BE2C (cell line): Measurements from ENCODE around the gene CD52. TPM values are rescaled to one million over a fixed set of nuclear protein-coding genes. Genes with fewer than 3 reads are reported as not detected.

Experiments used
- DNase-seq: peaks from one replicate; pipeline ENCODE4 v3.0.0-alpha.2; 2020
- H3K27me3 ChIP-seq: fragments of 250-450 bp; sonication (Bioruptor Pico); 2 replicates; pipeline ENCODE4 v1.5.1; 2020; ENCODE audit warnings: mild to moderate bottlenecking
- H3K36me3 ChIP-seq: fragments of 250-450 bp; sonication (Bioruptor Pico); 2 replicates; pipeline ENCODE4 v1.5.1; 2020; ENCODE audit warnings: mild to moderate bottlenecking
- H3K4me1 ChIP-seq: fragments of 250-450 bp; sonication (Bioruptor Pico); 2 replicates; pipeline ENCODE4 v1.5.1; 2020
- H3K4me3 ChIP-seq: 2 replicates; pipeline ENCODE4 v1.5.1; 2011; ENCODE audit warnings: low read depth, low read length
- H3K9me3 ChIP-seq: fragments of 250-450 bp; sonication (Bioruptor Pico); 2 replicates; pipeline ENCODE4 v1.5.1; 2020
- CTCF ChIP-seq: IDR thresholded peaks from 2 replicates; pipeline ENCODE4 v1.5.1; 2012; ENCODE audit warnings: mild to moderate bottlenecking, low read depth, low read length
- polyA plus RNA-seq: library from polyadenylated mRNA; unstranded; fragments of >200 nt; gene quantifications from one replicate; pipeline ENCODE4 v1.2.1, GENCODE V29; 2012; ENCODE audit warnings: low read depth, missing spikeins; ENCODE audit not compliant: insufficient read length, insufficient read depth

CD52 gene
- not detected for polyA plus RNA-seq

GRCh38 chr1:26317612-26318337 lies at the start of gene CD52:
TSS of gene CD52 (plus strand) at chr1:26317958. CDS start at chr1:26318018, 60 bp downstream.
- no peak for DNase-seq
- Histone ChIP-seq H3K27me3 (0 out of 2 replicates have a peak, but pooled peaks cover 3% of the 10 kb centered on the region), H3K4me1 (no peaks in the 10 kb centered on the region), H3K4me3 (no peak within 1 kb of the TSS), H3K9me3 (no peaks in the 10 kb centered on the region), H3K36me3 (no peaks in the 10 kb centered on the region)
- no peak for TF ChIP-seq CTCF

GRCh38 chr1:26268290-26269197 lies 49.2 kb upstream of the CD52 start:
- no peak for TF ChIP-seq CTCF
- peaks cover 5% of the 10 kb centered on the region; the same call in 1 of the 2 replicates for H3K36me3 ChIP-seq
- H3K4me3 ChIP-seq: no peak overlapping the region
- no peaks in the 10 kb centered on the region for H3K4me1 ChIP-seq
- no peak for DNase-seq
- no peaks in the 10 kb centered on the region for H3K27me3 ChIP-seq
- H3K9me3 ChIP-seq: no peaks in the 10 kb centered on the region

GRCh38 chr1:26269198-26269550 lies 48.6 kb upstream of the CD52 start:
- Histone ChIP-seq H3K27me3 (no peaks in the 10 kb centered on the region), H3K9me3 (no peaks in the 10 kb centered on the region), H3K4me1 (no peaks in the 10 kb centered on the region), H3K36me3 (peaks cover 5% of the 10 kb centered on the region; the same call in 1 of the 2 replicates), H3K4me3 (no peak overlapping the region)
- DNase-seq: no peak
- TF ChIP-seq CTCF: no peak

GRCh38 chr1:26274801-26275425 lies 42.8 kb upstream of the CD52 start:
- Histone ChIP-seq H3K36me3 (peaks cover 15% of the 10 kb centered on the region), H3K4me1 (peaks cover 11% of the 10 kb centered on the region), H3K9me3 (no peaks in the 10 kb centered on the region), H3K27me3 (no peaks in the 10 kb centered on the region), H3K4me3 (no peak overlapping the region)
- DNase-seq: no peak
- no peak for TF ChIP-seq CTCF

- peak; percentile 68 for DNase-seq
- peaks cover 11% of the 10 kb centered on the region for H3K4me1 ChIP-seq
- TF ChIP-seq CTCF: peak; percentile 68
- H3K36me3 ChIP-seq: peaks cover 15% of the 10 kb centered on the region
- no peaks in the 10 kb centered on the region for H3K27me3 ChIP-seq
- no peaks in the 10 kb centered on the region for H3K9me3 ChIP-seq
- no peak overlapping the region for H3K4me3 ChIP-seq
Measured at GRCh38 chr1:26275580-26276431, 42.0 kb upstream of the CD52 start.
